ENCODE results near the gene HIPK2. TPM values are rescaled to one million over a fixed set of nuclear protein-coding genes. Genes with fewer than 3 reads are reported as not detected.

The HIPK2 gene
- total RNA-seq, 1 experiment from 2014 or later: 35.2 TPM

DNA sequence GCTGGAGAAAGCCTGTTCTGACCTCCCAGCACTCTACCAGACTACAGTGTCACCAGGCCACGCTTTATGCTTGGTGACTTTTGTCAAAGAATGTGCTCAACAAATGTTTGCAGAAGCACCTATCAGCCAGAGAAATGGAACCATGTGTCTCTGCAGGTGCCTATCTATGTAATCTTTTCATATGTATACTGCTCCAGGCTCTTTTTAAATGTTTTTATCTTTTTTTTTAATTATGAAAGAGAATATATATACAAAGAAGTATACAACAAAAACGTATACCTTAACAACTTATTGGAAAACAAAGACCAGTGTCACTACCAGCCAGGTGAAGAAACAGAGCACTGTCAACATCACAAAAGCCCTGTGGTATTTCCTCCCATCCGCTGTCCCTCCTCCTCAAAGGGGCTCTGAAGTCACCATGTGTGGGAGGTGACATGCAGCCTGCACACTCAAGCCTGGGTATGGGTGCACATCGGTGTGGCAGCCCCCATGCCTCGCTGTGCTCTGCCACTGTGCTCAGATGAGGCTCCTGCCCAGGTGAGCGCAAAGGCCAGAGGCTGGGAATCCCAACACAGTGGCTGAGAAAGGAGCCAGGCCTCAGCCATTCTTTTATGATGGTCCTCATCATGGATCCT is 133.7 kb downstream of the HIPK2 start:
- CTCF ChIA-PET: no interaction called here

DNA sequence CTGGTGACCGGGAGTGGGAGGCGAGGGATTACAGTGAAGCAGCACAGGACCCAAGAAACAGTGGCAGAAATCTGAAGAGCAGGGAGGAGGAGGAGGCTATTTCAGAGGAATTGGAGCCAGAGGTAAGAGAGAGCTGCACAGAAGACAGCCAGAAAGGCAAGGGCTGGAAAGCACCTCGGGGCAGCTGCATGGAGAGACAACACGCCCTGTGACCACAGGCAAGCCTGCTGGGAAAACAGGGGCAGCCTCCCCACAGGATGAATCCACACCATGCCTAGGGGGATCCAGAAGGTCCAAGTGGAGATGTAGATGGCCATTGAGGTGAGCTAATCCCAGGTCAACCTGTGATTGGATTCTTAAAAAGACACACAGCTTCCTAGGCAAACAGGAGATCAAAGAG is 135.5 kb downstream of the HIPK2 start:
- ChIA-PET POLR2A (ENCODE audit: unreplicated experiment) (no interaction called here), CTCF (no interaction called here)
- H4K20me1 ChIP-seq (ENCODE audit: insufficient read depth): peaks cover 11% of the 10 kb centered on the region; the same call in 1 of the 2 replicates
- TF ChIP-seq, protein P1, sequence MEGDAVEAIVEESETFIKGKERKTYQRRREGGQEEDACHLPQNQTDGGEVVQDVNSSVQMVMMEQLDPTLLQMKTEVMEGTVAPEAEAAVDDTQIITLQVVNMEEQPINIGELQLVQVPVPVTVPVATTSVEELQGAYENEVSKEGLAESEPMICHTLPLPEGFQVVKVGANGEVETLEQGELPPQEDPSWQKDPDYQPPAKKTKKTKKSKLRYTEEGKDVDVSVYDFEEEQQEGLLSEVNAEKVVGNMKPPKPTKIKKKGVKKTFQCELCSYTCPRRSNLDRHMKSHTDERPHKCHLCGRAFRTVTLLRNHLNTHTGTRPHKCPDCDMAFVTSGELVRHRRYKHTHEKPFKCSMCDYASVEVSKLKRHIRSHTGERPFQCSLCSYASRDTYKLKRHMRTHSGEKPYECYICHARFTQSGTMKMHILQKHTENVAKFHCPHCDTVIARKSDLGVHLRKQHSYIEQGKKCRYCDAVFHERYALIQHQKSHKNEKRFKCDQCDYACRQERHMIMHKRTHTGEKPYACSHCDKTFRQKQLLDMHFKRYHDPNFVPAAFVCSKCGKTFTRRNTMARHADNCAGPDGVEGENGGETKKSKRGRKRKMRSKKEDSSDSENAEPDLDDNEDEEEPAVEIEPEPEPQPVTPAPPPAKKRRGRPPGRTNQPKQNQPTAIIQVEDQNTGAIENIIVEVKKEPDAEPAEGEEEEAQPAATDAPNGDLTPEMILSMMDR (conservative IDR thresholded peaks at IDR 0.05): no peak
- TF ChIP-seq EZH2 (IDR thresholded peaks at IDR 0.05; ENCODE audit: low read depth): no peak
- H3K36me3 ChIP-seq (ENCODE audit: low read depth): no peaks in the 10 kb centered on the region
- H3K4me1 ChIP-seq (replicated peaks; ENCODE audit: insufficient read depth): no peaks in the 10 kb centered on the region
- H3K79me2 ChIP-seq (ENCODE audit: low read depth): no peaks in the 10 kb centered on the region
- no peaks in the 10 kb centered on the region for H3K27me3 ChIP-seq (ENCODE audit: insufficient read depth, low read depth)
- no peak for DNase-seq
- H2AFZ ChIP-seq: no peak overlapping the region
- no peak overlapping the region for H3K4me2 ChIP-seq
- no peaks in the 10 kb centered on the region for H3F3A ChIP-seq (ENCODE audit: insufficient read depth, low read depth)
- no peak overlapping the region for H3K27ac ChIP-seq
- no TSS peak for BruUV-seq (replicated peaks)
- no peaks in the 10 kb centered on the region for H3K9me2 ChIP-seq (ENCODE audit: insufficient read depth)
- H3K9me3 ChIP-seq (ENCODE audit: insufficient read depth, low read depth): no peaks in the 10 kb centered on the region
- no peak overlapping the region for H3K4me3 ChIP-seq
- intact Hi-C loops (cut with micrococcal nuclease; ENCODE audit: unreplicated experiment): no loop called here

More for the DNA sequence above, 133.7 kb downstream of the HIPK2 start:
- Histone ChIP-seq H3K27ac (no peak overlapping the region), H3K4me1 (replicated peaks; ENCODE audit: insufficient read depth) (no peaks in the 10 kb centered on the region), H3K4me3 (no peak overlapping the region), H3F3A (ENCODE audit: insufficient read depth, low read depth) (no peaks in the 10 kb centered on the region), H3K9me3 (ENCODE audit: insufficient read depth, low read depth) (no peaks in the 10 kb centered on the region), H3K36me3 (ENCODE audit: low read depth) (no peaks in the 10 kb centered on the region), H4K20me1 (ENCODE audit: insufficient read depth) (peaks cover 11% of the 10 kb centered on the region; the same call in 1 of the 2 replicates), H3K27me3 (ENCODE audit: insufficient read depth, low read depth) (no peaks in the 10 kb centered on the region), H3K9me2 (ENCODE audit: insufficient read depth) (no peaks in the 10 kb centered on the region), H2AFZ (no peak overlapping the region), H3K4me2 (no peak overlapping the region), H3K79me2 (ENCODE audit: low read depth) (no peaks in the 10 kb centered on the region)
- no peak for DNase-seq
- no TSS peak for BruUV-seq (replicated peaks)
- intact Hi-C loops (cut with micrococcal nuclease; ENCODE audit: unreplicated experiment): no loop called here
- POLR2A ChIA-PET (ENCODE audit: unreplicated experiment): no interaction called here
- no peak for TF ChIP-seq EZH2 (IDR thresholded peaks at IDR 0.05; ENCODE audit: low read depth)
- TF ChIP-seq, protein P1 (conservative IDR thresholded peaks at IDR 0.05): no peak

DNA sequence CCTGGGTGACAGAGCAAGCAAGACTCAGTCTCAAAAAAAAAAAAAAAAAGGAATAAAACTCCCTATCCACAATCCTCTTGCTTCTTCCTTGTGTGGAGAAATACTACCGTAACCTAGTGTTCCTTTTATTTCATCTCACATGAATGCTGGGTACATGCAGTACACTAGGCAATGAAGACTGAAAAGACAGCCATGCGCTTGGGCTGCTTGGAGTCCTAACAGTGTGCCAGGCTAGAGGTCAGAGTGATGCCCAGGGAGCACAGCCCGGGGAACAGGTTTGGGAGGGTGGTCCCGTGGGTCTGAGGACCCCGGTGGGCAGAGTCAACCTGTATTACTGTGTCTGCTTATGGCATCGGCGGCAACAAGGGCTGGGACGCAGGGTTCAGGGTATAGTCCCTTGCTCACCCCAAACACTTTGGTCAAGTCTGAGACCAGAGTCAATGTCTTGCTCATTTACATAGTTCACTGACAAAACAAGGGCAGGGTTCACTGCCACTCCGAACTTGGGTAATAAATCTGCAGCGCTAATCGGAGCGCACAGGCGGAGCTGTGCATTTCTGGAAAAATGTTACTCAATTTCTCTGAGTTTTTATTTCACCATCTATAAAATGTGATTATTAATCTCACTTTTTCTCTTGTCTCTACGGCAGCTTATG is 136.3 kb downstream of the HIPK2 start:
- no peak overlapping the region for H3K27ac ChIP-seq
- BruUV-seq (replicated peaks): no TSS peak
- no peak overlapping the region for H3K4me3 ChIP-seq
- H2AFZ ChIP-seq: no peak overlapping the region
- no peaks in the 10 kb centered on the region for H3K36me3 ChIP-seq (ENCODE audit: low read depth)
- no peaks in the 10 kb centered on the region for H3F3A ChIP-seq (ENCODE audit: insufficient read depth, low read depth)
- no peak overlapping the region for H3K4me2 ChIP-seq
- intact Hi-C loops (cut with micrococcal nuclease; ENCODE audit: unreplicated experiment): no loop called here
- H4K20me1 ChIP-seq (ENCODE audit: insufficient read depth): peaks cover 11% of the 10 kb centered on the region; the same call in 1 of the 2 replicates
- H3K9me2 ChIP-seq (ENCODE audit: insufficient read depth): no peaks in the 10 kb centered on the region
- H3K9me3 ChIP-seq (ENCODE audit: insufficient read depth, low read depth): no peaks in the 10 kb centered on the region
- no peak for DNase-seq
- no peaks in the 10 kb centered on the region for H3K27me3 ChIP-seq (ENCODE audit: insufficient read depth, low read depth)
- H3K4me1 ChIP-seq (replicated peaks; ENCODE audit: insufficient read depth): no peaks in the 10 kb centered on the region
- POLR2A ChIA-PET (ENCODE audit: unreplicated experiment): no interaction called here
- TF ChIP-seq, protein P1 (conservative IDR thresholded peaks at IDR 0.05): no peak
- TF ChIP-seq EZH2 (IDR thresholded peaks at IDR 0.05; ENCODE audit: low read depth): no peak
- CTCF ChIA-PET: no interaction called here
- H3K79me2 ChIP-seq (ENCODE audit: low read depth): no peaks in the 10 kb centered on the region
